Thyroid gland (tissue), 4 donors: Measurements from ENCODE around the gene FH.

Experiments
- POLR2A ChIP-seq, 2 donors: fragments of 450-650 bp; IDR thresholded peaks; one replicate each; pipeline ENCODE4 v1.6.1; 2017; ENCODE audit warnings: antibody characterized with exemption in 2 of 2, mild to moderate bottlenecking in 2 of 2, moderate library complexity in 1 of 2
- TF ChIP-seq, protein P1 (sequence below), 6 experiments: fragments of 200-600 bp in 3 of 6; fragments of 450-650 bp in 3 of 6; sonication (generic) in 3 of 6; IDR thresholded peaks; one replicate each; pipeline ENCODE4 v1.5.1; 2016 to 2019; ENCODE audit warnings: antibody characterized with exemption in 6 of 6, mild to moderate bottlenecking in 2 of 6, inconsistent platforms in 1 of 6, moderate library complexity in 1 of 6

DNA sequence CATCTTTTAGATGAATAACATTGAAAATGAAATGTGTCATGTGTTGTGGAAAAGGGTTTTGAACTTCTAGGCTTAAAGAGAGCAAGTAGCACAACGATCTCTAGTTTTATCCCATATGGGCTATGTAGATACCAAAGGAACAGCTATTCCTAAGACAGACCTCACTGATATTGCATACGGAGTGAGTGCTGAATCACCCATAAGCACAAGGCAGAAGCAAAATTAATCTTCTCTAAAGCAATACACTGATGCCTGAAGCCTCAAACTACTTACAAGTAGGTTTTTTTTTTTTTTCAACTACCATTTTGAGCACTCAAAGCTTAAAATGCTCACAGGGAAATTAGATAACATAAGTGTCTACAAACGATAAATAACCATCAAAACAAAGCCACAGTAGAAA, 7.6 kb upstream of the FH start:
- TF ChIP-seq, protein P1, sequence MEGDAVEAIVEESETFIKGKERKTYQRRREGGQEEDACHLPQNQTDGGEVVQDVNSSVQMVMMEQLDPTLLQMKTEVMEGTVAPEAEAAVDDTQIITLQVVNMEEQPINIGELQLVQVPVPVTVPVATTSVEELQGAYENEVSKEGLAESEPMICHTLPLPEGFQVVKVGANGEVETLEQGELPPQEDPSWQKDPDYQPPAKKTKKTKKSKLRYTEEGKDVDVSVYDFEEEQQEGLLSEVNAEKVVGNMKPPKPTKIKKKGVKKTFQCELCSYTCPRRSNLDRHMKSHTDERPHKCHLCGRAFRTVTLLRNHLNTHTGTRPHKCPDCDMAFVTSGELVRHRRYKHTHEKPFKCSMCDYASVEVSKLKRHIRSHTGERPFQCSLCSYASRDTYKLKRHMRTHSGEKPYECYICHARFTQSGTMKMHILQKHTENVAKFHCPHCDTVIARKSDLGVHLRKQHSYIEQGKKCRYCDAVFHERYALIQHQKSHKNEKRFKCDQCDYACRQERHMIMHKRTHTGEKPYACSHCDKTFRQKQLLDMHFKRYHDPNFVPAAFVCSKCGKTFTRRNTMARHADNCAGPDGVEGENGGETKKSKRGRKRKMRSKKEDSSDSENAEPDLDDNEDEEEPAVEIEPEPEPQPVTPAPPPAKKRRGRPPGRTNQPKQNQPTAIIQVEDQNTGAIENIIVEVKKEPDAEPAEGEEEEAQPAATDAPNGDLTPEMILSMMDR (IDR thresholded peaks at IDR 0.05) = no peak
- no peak for TF ChIP-seq POLR2A (IDR thresholded peaks at IDR 0.05)
